GM23248 (cell line): ENCODE results near the gene TCF4.

Experiments
- EZH2 ChIP-seq: fragments of 200-600 bp; sonication (generic); IDR thresholded peaks from 2 replicates; pipeline ENCODE4 v1.6.1; 2018; ENCODE audit warnings: antibody characterized with exemption, mild to moderate bottlenecking; ENCODE audit not compliant: insufficient read depth, poor library complexity, severe bottlenecking
- EZH2phosphoT487 ChIP-seq: fragments of 200-600 bp; sonication (generic); IDR thresholded peaks from 2 replicates; pipeline ENCODE4 v1.6.1; 2018; ENCODE audit warnings: antibody characterized with exemption, moderate library complexity, mild to moderate bottlenecking, low read depth; ENCODE audit not compliant: insufficient read depth

DNA sequence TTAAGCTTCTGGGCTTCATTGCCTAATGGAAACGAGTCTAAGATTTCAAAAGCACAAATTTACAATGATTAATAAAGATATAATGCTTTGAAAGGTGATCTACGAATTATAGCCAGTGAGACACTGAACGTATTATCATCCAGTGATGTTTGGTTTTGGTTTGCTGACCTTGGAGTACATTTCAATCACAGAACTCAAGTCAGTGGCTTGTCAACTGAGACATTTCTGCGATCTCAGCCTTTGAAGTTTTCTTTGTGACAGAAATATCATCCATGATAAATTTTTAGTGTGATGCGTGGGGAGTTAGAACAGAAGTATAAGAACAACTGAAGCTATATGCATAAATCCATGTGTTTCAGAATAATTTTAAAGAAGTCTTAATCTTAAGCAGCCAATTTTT lies 263.8 kb downstream of the TCF4 start:
- TF ChIP-seq EZH2 (no peak), EZH2phosphoT487 (no peak)
